Prostate gland (tissue), 2 donors: ENCODE results near the gene BDP1. TPM values are rescaled to one million over a fixed set of nuclear protein-coding genes. Genes with fewer than 3 reads are reported as not detected.
"Not testable (repeated sequence)": the region's sequence is repeated elsewhere in the genome, so short reads cannot be mapped to it uniquely, and the experiment has no call there.

Experiments used
- DNase-seq: peaks from one replicate; pipeline ENCODE4 v3.0.0-alpha.2; 2019; ENCODE audit warnings: low spot score
- H3K27ac ChIP-seq, 2 donors: fragments of 200-600 bp; sonication (generic); 2 replicates each; pipeline ENCODE4 v1.5.1; 2017 to 2019
- H3K27me3 ChIP-seq: fragments of 200-600 bp; sonication (generic); replicated peaks from 2 replicates; pipeline ENCODE4 v1.5.1; 2019; ENCODE audit not compliant: insufficient read depth
- H3K36me3 ChIP-seq, 2 donors: fragments of 200-600 bp; sonication (generic); 1 replicate in 1 of 2; 2 replicates in 1 of 2; pipeline versions ENCODE4 v1.5.1 to v1.8.1; 2017 to 2019
- H3K4me1 ChIP-seq: fragments of 200-600 bp; sonication (generic); replicated peaks from 2 replicates; pipeline ENCODE4 v1.5.1; 2019
- H3K4me3 ChIP-seq, 2 donors: fragments of 200-600 bp; sonication (generic); 2 replicates each; pipeline ENCODE4 v1.5.1; 2017 to 2019
- H3K9me3 ChIP-seq: fragments of 200-600 bp; sonication (generic); 2 replicates; pipeline ENCODE4 v1.5.1; 2017
- CTCF ChIP-seq, 4 experiments: fragments of 200-600 bp in 2 of 4; fragments of 450-650 bp in 2 of 4; sonication (generic) in 2 of 4; IDR thresholded peaks; 1 replicate in 3 of 4; 2 replicates in 1 of 4; pipeline ENCODE4 v1.5.1; 2016 to 2019; ENCODE audit warnings: antibody characterized with exemption in 4 of 4, mild to moderate bottlenecking in 2 of 4, moderate library complexity in 2 of 4
- POLR2A ChIP-seq: fragments of 450-650 bp; IDR thresholded peaks from one replicate; pipeline ENCODE4 v1.6.1; 2016; ENCODE audit warnings: antibody characterized with exemption, mild to moderate bottlenecking
- POLR2AphosphoS5 ChIP-seq: sonication (generic); formaldehyde crosslinking; IDR thresholded peaks from one replicate; pipeline ENCODE4 v1.6.1; 2017; ENCODE audit warnings: antibody characterized with exemption
- WGBS: methylation state at CpG from one replicate; pipeline ENCODE4 v1.1.5; 2018; 5-methylcytosine and 5-hydroxymethylcytosine counted together
- intact Hi-C: fragments of 100-400 bp; cut with DNase I; formaldehyde crosslinking; loops from one replicate; pipeline ENCODE4 v1.14.2; 2022
- total RNA-seq, 2 donors: library from RNA; depleted of rRNA; stranded (reverse); fragments of >200 nt; gene quantifications; one replicate each; pipeline ENCODE4 v1.1.0, GENCODE V29; 2016

The BDP1 gene
- total RNA-seq, 2 donors from 2014 or later = 17.9 to 25.6 TPM

GRCh38 chr5:71492817-71493615 is 37.6 kb downstream of the BDP1 start:
- intact Hi-C loops = no loop called here
- H3K9me3 ChIP-seq = no peaks in the 10 kb centered on the region
- no peak overlapping the region for H3K4me3 ChIP-seq
- peaks cover 0 to 8% of the 10 kb centered on the region in 2 donors for H3K36me3 ChIP-seq
- DNase-seq = no peak
- 94% methylated on average over 5 of the region's 5 CpGs for WGBS
- H3K27ac ChIP-seq = no peak overlapping the region
- no peaks in the 10 kb centered on the region for H3K4me1 ChIP-seq
- H3K27me3 ChIP-seq = no peaks in the 10 kb centered on the region
- TF ChIP-seq POLR2AphosphoS5 (no peak), CTCF (IDR thresholded peaks at IDR 0.05) (no peak), POLR2A (no peak)

- H3K36me3 ChIP-seq, intact Hi-C loops, H3K9me3 ChIP-seq, H3K27me3 ChIP-seq, H3K4me3 ChIP-seq, H3K4me1 ChIP-seq, H3K27ac ChIP-seq, DNase-seq: not testable (repeated sequence)
- WGBS = 83% methylated on average over 4 of the region's 4 CpGs
Observed at GRCh38 chr5:71494202-71494601, 38.8 kb downstream of the BDP1 start.

- DNase-seq, H3K36me3 ChIP-seq, H3K27ac ChIP-seq, H3K4me3 ChIP-seq, H3K9me3 ChIP-seq, intact Hi-C loops, H3K4me1 ChIP-seq, H3K27me3 ChIP-seq: not testable (repeated sequence)
- WGBS = 94% methylated on average over 9 of the region's 9 CpGs
Observed at GRCh38 chr5:71498756-71499155, 43.3 kb downstream of the BDP1 start.

- H3K4me3 ChIP-seq = no peak overlapping the region
- TF ChIP-seq POLR2A (no peak), CTCF (IDR thresholded peaks at IDR 0.05) (no peak), POLR2AphosphoS5 (no peak)
- H3K27ac ChIP-seq = no peak overlapping the region
- H3K36me3 ChIP-seq = peaks cover 0 to 5% of the 10 kb centered on the region in 2 donors
- DNase-seq = no peak
- H3K4me1 ChIP-seq = no peaks in the 10 kb centered on the region
- intact Hi-C loops = no loop called here
- H3K9me3 ChIP-seq = no peaks in the 10 kb centered on the region
- no peaks in the 10 kb centered on the region for H3K27me3 ChIP-seq
- WGBS = 91% methylated on average over 2 of the region's 2 CpGs
Observed at GRCh38 chr5:71503536-71503935, 48.1 kb downstream of the BDP1 start.

GRCh38 chr5:71522151-71522550 is 66.7 kb downstream of the BDP1 start:
- Histone ChIP-seq H3K36me3 (peaks cover 0 to 5% of the 10 kb centered on the region in 2 donors), H3K4me3 (no peak overlapping the region), H3K27me3 (no peaks in the 10 kb centered on the region), H3K27ac (no peak overlapping the region), H3K4me1 (no peaks in the 10 kb centered on the region), H3K9me3 (no peaks in the 10 kb centered on the region)
- 67% methylated on average over 1 of the region's 1 CpG for WGBS
- no peak for TF ChIP-seq POLR2A
- TF ChIP-seq POLR2AphosphoS5 = no peak
- TF ChIP-seq CTCF (IDR thresholded peaks at IDR 0.05) = no peak
- intact Hi-C loops = no loop called here
- DNase-seq = no peak

- DNase-seq, intact Hi-C loops, H3K4me1 ChIP-seq, H3K4me3 ChIP-seq, H3K27me3 ChIP-seq, H3K36me3 ChIP-seq, H3K27ac ChIP-seq, H3K9me3 ChIP-seq: not testable (repeated sequence)
- WGBS = 96% methylated on average over 5 of the region's 26 CpGs
Observed at GRCh38 chr5:71525611-71526010, 70.2 kb downstream of the BDP1 start.
